GM13977 (cell line): ENCODE measurements around the gene ID1.

Source experiments
- DNase-seq: peaks from one replicate; pipeline ENCODE4 v3.0.0; 2012; ENCODE audit warnings: low spot score
- CTCF ChIP-seq: IDR thresholded peaks from 2 replicates; pipeline ENCODE4 v1.5.1; 2012; ENCODE audit warnings: mild to moderate bottlenecking, control low read depth; ENCODE audit not compliant: insufficient read depth; ENCODE audit errors: extremely low read depth, missing control alignments
- in situ Hi-C: fragments of 300-500 bp; cut with MboI; formaldehyde crosslinking; loops from one replicate; pipeline ENCODE4 v1.12.0; 2022; ENCODE audit warnings: low sequenced_read_pairs, low pct_unique_long_range_greater_than_20kb, mixed read lengths, inconsistent platforms; ENCODE audit not compliant: unreplicated experiment

Gene ID1

GRCh38 chr20:31564284-31564683 is 40.8 kb upstream of the ID1 start:
- no peak for DNase-seq
- in situ Hi-C loops = loop anchor here (5.0 kb wide), 1 partner anchor 58 kb away; no protein-coding TSS in a partner anchor
- no peak for TF ChIP-seq CTCF

- TF ChIP-seq CTCF = no peak
- no peak for DNase-seq
- in situ Hi-C loops = no loop called here
Measured at GRCh38 chr20:31565699-31566318, 39.3 kb upstream of the ID1 start.

- no peak for DNase-seq
- no peak for TF ChIP-seq CTCF
- in situ Hi-C loops = no loop called here
Measured at GRCh38 chr20:31566319-31566657, 38.8 kb upstream of the ID1 start.

GRCh38 chr20:31566658-31567379 is 38.3 kb upstream of the ID1 start:
- in situ Hi-C loops = no loop called here
- no peak for DNase-seq
- TF ChIP-seq CTCF = peak; percentile 7

GRCh38 chr20:31567380-31567720 is 37.7 kb upstream of the ID1 start:
- DNase-seq = no peak
- no peak for TF ChIP-seq CTCF
- in situ Hi-C loops = no loop called here

GRCh38 chr20:31568041-31568731 is 36.9 kb upstream of the ID1 start:
- no peak for DNase-seq
- no peak for TF ChIP-seq CTCF
- in situ Hi-C loops = no loop called here
